ENCODE measurements around the gene AOC2. TPM values are rescaled to one million over a fixed set of nuclear protein-coding genes. Genes with fewer than 3 reads are reported as not detected.

AOC2 gene
- total and polyA plus RNA-seq, 2 of the 8 experiments (the other 6 are each of a cell fraction or from before 2014, with no cell fraction given) = 4.2 to 4.7 TPM

DNA sequence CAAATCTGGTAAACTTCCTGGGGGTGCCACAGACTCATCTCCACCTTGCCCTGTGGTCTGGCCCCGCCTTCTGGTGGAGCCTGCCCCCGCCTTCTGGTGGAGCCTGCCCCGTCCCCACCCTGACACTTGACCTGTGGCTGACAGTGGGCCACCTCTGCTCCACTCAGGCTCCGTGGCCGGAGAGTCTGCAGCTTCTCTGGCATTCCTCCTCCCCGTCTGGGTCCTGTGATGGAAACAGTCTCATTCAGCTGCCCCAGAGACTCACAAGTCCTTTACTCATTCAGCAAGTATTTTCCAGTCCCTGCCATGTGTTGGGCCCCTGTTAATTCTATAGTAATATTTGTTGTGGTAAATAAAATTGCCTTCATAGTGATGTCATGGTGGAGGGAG is 35.2 kb downstream of the AOC2 start:
- H3K4me1 ChIP-seq (replicated peaks in 1 of 4; ENCODE audit: control insufficient read depth in 3 of 4, insufficient read depth in 4 of 4, low read length in 3 of 4) = peaks cover 0 to 8% (median 5%) of the 10 kb centered on the region in 4 experiments; a peak in 4 of 7 replicates
- no peak overlapping the region for H3K18ac ChIP-seq (ENCODE audit: extremely low read depth, low read length)
- H3K14ac ChIP-seq (ENCODE audit: insufficient read length) = no peak overlapping the region
- no peak overlapping the region for H4K8ac ChIP-seq (ENCODE audit: extremely low read depth, insufficient read depth, low read length)
- H3K23ac ChIP-seq (ENCODE audit: insufficient read length) = no peak overlapping the region
- H3K79me1 ChIP-seq (ENCODE audit: low read depth, low read length) = no peaks in the 10 kb centered on the region
- H3K27me3 ChIP-seq (replicated peaks in 1 of 4; ENCODE audit: control insufficient read depth in 3 of 4, extremely low read depth in 1 of 4, insufficient read depth in 3 of 4, low read length in 3 of 4) = peaks cover 0 to 5% (median 0%) of the 10 kb centered on the region in 4 experiments; a peak in 4 of 7 replicates
- H2BK20ac ChIP-seq (ENCODE audit: low read length) = no peak overlapping the region
- H3K9ac ChIP-seq (replicated peaks in 1 of 4; ENCODE audit: extremely low read depth in 1 of 4, low read depth in 3 of 4, low read length in 3 of 4) = no peak overlapping the region
- no peak overlapping the region for H2AK5ac ChIP-seq (ENCODE audit: low read depth, low read length)
- H3K4me3 ChIP-seq (ENCODE audit: extremely low read depth in 1 of 4, insufficient read depth in 2 of 4, low read depth in 3 of 4, low read length in 4 of 4) = no peak overlapping the region
- no peaks in the 10 kb centered on the region for H4K20me1 ChIP-seq (replicated peaks in 1 of 2; ENCODE audit: control insufficient read depth in 1 of 2, insufficient read depth in 2 of 2, low read length in 2 of 2)
- H2BK120ac ChIP-seq (replicated peaks; ENCODE audit: low read depth, low read length) = no peak overlapping the region
- no peak for DNase-seq (ENCODE audit: low read depth in 1 of 2, low spot score in 2 of 2)
- TF ChIP-seq SP2 (IDR thresholded peaks at IDR 0.05; ENCODE audit: low read length) (no peak), CBX8 (IDR thresholded peaks at IDR 0.05; ENCODE audit: borderline replicate concordance, low read depth, low read length) (no peak), BCL11A (IDR thresholded peaks at IDR 0.05; ENCODE audit: low read depth in 2 of 2, low read length in 2 of 2) (no peak), CREB1 (IDR thresholded peaks at IDR 0.05) (no peak), GABPA (IDR thresholded peaks at IDR 0.05; ENCODE audit: borderline replicate concordance, insufficient read depth, low read length) (no peak), MAFK (IDR thresholded peaks at IDR 0.05; ENCODE audit: low read depth, low read length) (no peak), YY1 (IDR thresholded peaks at IDR 0.05; ENCODE audit: low read depth, low read length) (no peak)
- TF ChIP-seq, protein P1, sequence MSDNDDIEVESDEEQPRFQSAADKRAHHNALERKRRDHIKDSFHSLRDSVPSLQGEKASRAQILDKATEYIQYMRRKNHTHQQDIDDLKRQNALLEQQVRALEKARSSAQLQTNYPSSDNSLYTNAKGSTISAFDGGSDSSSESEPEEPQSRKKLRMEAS (IDR thresholded peaks at IDR 0.05) = no peak
- TF ChIP-seq, protein P2, sequence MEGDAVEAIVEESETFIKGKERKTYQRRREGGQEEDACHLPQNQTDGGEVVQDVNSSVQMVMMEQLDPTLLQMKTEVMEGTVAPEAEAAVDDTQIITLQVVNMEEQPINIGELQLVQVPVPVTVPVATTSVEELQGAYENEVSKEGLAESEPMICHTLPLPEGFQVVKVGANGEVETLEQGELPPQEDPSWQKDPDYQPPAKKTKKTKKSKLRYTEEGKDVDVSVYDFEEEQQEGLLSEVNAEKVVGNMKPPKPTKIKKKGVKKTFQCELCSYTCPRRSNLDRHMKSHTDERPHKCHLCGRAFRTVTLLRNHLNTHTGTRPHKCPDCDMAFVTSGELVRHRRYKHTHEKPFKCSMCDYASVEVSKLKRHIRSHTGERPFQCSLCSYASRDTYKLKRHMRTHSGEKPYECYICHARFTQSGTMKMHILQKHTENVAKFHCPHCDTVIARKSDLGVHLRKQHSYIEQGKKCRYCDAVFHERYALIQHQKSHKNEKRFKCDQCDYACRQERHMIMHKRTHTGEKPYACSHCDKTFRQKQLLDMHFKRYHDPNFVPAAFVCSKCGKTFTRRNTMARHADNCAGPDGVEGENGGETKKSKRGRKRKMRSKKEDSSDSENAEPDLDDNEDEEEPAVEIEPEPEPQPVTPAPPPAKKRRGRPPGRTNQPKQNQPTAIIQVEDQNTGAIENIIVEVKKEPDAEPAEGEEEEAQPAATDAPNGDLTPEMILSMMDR (IDR thresholded peaks at IDR 0.05; ENCODE audit: control extremely low read depth in 1 of 3, insufficient read depth in 1 of 3, low read depth in 1 of 3, low read length in 3 of 3) = no peak
- no peak overlapping the region for H2AFZ ChIP-seq (ENCODE audit: low read length)
- H3K79me2 ChIP-seq (ENCODE audit: control insufficient read depth in 1 of 2, insufficient read depth in 2 of 2, low read length in 2 of 2) = no peaks in the 10 kb centered on the region
- H3K23me2 ChIP-seq (ENCODE audit: low read depth, low read length) = no peaks in the 10 kb centered on the region; the same call in 1 of the 2 replicates
- H4K91ac ChIP-seq (replicated peaks; ENCODE audit: insufficient read length, low read length) = no peak overlapping the region
- H3K4me2 ChIP-seq (ENCODE audit: insufficient read depth in 1 of 2, low read depth in 2 of 2, low read length in 2 of 2) = no peak overlapping the region
- H3K27ac ChIP-seq (ENCODE audit: low read depth, low read length) = no peak overlapping the region
- H4K5ac ChIP-seq (ENCODE audit: insufficient read length, low read depth, low read length) = no peak overlapping the region
- no peak overlapping the region for H2BK15ac ChIP-seq (ENCODE audit: low read length)
- H3K4ac ChIP-seq (replicated peaks; ENCODE audit: insufficient read length, low read depth, low read length) = no peak overlapping the region
- no peaks in the 10 kb centered on the region for H3K36me3 ChIP-seq (ENCODE audit: control insufficient read depth in 2 of 4, insufficient read depth in 4 of 4, low read length in 3 of 4)
- H3K9me3 ChIP-seq (ENCODE audit: insufficient read depth in 2 of 2, low read depth in 1 of 2, low read length in 1 of 2) = no peaks in the 10 kb centered on the region
- FAIRE-seq = no peak
- ChIA-PET CTCF (ENCODE audit: partially characterized antibody) (interaction anchor here (0.8 to 2.5 kb wide), 5 partner anchors 11 to 275 kb away, joined by 3 to 11 read pairs (median 4); partner anchors contain the start of gene AOC2), POLR2A (ENCODE audit: partially characterized antibody) (interaction anchor here (0.5 to 1.6 kb wide), 2 partner anchors 41 to 246 kb away, joined by 3 to 4 read pairs; partner anchors contain the start of gene BRCA1)
- H3K56ac ChIP-seq (replicated peaks; ENCODE audit: insufficient read length, low read depth, low read length) = no peak overlapping the region
- no peak overlapping the region for H2BK12ac ChIP-seq (ENCODE audit: low read depth, low read length)
- 71% methylated on average over 6 of the region's 6 CpGs; no CpG with 5 or more reads in 1 of the 2 experiments for WGBS, 2 experiments (ENCODE audit: extremely low coverage in 1 of 2, insufficient coverage in 1 of 2, insufficient read length in 1 of 2, insufficient replicate concordance in 2 of 2, low coverage in 1 of 2, low lambda C conversion rate in 2 of 2, missing lambda C conversion rate in 1 of 2)
- no peak overlapping the region for H2BK5ac ChIP-seq (ENCODE audit: low read depth, low read length)
